ENCODE results near the gene DCLK2.

DCLK2 gene

DNA sequence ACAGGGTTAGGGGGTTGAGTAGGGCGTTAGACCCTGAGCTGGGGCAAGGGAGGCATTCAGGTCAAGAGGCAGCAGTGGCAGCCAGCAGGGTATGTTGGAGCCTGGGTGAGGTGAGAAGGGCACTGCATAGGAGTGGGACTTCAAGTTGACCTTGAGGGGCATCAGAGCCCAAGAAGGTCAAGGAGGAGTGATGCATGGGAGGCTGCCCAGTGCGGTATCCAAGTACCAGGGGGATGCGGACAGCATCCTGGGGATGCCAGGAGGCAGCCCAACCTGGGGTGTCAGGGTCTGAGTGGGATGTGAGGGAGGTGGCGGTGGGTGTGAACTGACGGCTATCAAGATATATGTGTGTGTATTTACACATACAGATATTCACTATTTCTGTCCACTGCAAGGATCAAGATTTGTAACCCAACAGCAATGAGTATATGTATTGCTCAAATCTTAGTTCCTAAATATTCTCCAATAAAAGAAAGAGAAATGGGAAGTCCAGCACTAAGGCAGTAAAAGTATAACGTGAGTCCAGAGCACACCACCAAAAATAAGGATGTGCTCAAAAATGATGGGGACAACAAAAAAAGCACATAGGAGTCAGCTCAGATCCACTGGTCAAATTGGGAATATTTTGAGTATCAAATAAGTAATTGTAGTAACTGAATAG lies 9.8 kb upstream of the DCLK2 start:
- in situ Hi-C loops (cut with MboI; ENCODE audit: low sequenced_read_pairs) = no loop called here

DNA sequence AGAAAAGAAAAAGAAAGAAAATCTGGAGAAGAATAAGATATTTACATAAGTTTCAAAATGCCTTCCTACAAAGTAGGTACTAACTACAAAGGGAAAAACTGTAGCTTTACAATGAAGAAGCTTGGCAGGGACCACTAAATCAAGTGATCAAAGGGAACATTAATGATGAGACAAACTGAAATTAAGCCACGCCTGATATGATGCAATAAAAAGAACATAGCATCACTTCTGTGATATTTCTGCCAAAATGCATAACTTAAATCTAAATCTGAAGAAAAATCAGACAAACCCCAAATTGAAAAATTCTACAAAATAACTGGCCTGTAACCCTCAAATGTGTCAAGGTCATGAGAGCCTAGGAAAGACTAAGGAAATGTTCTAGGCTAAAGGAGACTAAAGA lies 8.9 kb upstream of the DCLK2 start:
- in situ Hi-C loops (cut with MboI; ENCODE audit: low sequenced_read_pairs) = no loop called here

DNA sequence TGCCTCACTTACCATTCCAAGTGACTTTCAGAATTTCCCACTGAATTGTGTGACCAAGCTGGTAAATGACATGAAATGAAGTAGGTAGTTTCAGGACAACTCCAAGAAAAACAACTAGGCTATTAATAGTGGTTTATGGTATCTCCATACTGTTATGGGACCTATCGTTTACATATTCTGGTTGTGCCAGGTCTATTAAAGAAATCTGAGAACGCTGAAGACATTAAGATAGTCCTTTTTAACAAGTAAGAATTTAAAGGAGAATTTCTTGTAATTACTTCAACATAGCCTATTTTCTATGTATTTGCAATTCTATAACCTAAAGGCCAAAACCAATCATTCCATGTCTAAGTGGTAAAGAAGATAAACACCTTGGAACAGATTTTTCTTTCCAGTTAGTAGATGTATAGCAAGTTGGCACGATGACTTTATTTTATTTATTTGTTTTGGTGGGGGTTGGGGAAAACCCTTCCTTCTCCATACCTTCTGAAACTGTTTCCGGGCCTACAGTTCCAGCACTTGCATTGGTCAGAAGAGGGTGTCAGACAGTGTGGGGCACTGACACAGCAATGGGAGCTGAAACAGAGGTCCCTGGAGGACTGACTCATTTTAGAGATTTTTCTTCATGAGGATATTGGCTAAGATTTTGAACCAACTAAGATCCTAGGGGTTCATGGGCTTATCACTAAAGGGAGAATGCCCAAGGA lies 7.6 kb upstream of the DCLK2 start:
- in situ Hi-C loops (cut with MboI; ENCODE audit: low sequenced_read_pairs) = no loop called here

DNA sequence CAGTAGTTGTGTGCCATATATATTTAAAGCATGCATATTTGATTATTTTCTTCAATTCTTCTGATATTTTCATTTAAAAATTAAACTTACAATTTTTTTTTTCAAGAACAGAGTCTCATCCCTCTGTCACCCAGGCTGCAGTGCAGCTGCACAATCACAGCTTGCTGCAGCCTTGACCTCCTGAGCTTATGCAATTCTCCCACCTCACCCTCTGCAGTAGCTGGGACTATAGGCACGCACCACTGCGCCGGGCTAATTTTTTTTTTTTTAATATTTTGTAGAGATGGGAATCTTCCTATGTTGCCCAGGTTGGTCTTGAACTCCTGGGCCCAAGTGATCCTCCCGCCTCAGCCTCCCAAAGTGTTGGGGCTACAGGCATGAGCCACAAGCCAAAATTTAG lies 5.8 kb upstream of the DCLK2 start:
- in situ Hi-C loops (cut with MboI; ENCODE audit: low sequenced_read_pairs) = no loop called here

GRCh38 chr4:150072906-150073714 lies 5.1 kb upstream of the DCLK2 start:
- in situ Hi-C loops (cut with MboI; ENCODE audit: low sequenced_read_pairs) = no loop called here

GRCh38 chr4:150074064-150074463 lies 4.2 kb upstream of the DCLK2 start:
- in situ Hi-C loops (cut with MboI; ENCODE audit: low sequenced_read_pairs) = no loop called here

- in situ Hi-C loops (cut with MboI; ENCODE audit: low sequenced_read_pairs) = no loop called here
Observed at GRCh38 chr4:150078579-150079080, 385 bp downstream of the DCLK2 start.

- in situ Hi-C loops (cut with MboI; ENCODE audit: low sequenced_read_pairs) = no loop called here
Observed at GRCh38 chr4:150079081-150079581, 886 bp downstream of the DCLK2 start.

GRCh38 chr4:150080337-150080736 lies 2.1 kb downstream of the DCLK2 start:
- in situ Hi-C loops (cut with MboI; ENCODE audit: low sequenced_read_pairs) = no loop called here

- in situ Hi-C loops (cut with MboI; ENCODE audit: low sequenced_read_pairs) = no loop called here
Observed at GRCh38 chr4:150080875-150081274, 2.6 kb downstream of the DCLK2 start.

- in situ Hi-C loops (cut with MboI; ENCODE audit: low sequenced_read_pairs) = no loop called here
Observed at GRCh38 chr4:150082241-150082640, 4.0 kb downstream of the DCLK2 start.

DNA sequence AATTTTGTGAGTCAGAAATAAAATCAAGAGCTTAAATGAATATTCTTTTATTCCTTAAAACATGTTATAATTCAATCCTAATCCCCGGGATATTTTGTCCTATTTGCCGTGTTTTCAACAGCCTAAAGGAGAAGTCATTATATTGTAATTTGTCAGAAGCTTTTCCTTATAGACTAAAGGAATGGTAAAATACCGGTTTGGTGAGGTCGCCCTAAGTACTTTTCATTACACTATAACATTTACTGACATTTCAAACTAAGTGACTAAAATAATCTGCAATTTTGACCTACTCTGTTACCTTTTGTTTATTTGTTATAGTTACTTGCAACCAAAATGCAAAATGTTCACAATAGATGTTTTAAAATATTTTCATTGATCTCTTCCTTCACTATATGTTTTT lies 8.8 kb downstream of the DCLK2 start:
- in situ Hi-C loops (cut with MboI; ENCODE audit: low sequenced_read_pairs) = no loop called here

- in situ Hi-C loops (cut with MboI; ENCODE audit: low sequenced_read_pairs) = no loop called here
Observed at GRCh38 chr4:150089732-150090131, 11.5 kb downstream of the DCLK2 start.

DNA sequence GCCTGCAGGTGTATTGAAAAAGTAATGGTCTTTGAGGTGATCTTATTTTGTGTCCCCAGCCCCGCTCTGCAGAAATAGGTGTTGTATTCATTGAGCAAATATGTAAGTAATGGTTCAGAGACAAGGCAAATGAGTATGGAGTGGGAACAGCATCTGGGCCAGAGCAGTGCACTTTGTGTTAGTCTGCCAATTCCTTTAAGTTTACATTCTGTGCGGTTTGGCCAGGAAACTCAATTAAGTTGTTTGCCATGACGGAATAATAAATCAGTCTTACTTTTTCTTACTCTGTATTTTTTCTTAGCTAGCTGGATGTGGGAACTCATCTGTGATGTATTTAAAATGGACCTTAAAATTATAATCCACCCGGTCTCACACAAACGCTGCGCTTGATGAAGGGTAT lies 12.6 kb downstream of the DCLK2 start:
- in situ Hi-C loops (cut with MboI; ENCODE audit: low sequenced_read_pairs) = no loop called here

- in situ Hi-C loops (cut with MboI; ENCODE audit: low sequenced_read_pairs) = no loop called here
Observed at GRCh38 chr4:150094676-150095075, 16.4 kb downstream of the DCLK2 start.

- in situ Hi-C loops (cut with MboI; ENCODE audit: low sequenced_read_pairs) = no loop called here
Observed at GRCh38 chr4:150096625-150097024, 18.4 kb downstream of the DCLK2 start.

DNA sequence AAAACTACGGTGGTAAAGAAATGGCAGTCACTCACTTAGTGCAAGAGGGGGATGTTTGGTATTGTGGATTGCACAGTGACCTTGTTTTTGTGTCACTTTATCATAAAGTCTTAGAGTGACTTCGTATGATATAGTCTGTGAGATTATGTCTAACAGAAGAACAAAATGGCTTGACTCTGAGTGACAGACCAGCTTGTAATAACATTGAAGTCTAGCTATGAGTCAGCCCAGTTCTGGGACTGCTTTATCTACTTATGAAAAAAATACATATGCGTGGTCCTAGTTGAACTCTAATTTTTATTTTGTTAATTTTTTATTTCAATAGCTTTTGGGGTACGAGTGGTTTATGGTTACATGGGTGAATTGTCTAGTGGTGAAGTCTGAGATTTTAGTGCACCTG lies 20.0 kb downstream of the DCLK2 start:
- in situ Hi-C loops (cut with MboI; ENCODE audit: low sequenced_read_pairs) = no loop called here

DNA sequence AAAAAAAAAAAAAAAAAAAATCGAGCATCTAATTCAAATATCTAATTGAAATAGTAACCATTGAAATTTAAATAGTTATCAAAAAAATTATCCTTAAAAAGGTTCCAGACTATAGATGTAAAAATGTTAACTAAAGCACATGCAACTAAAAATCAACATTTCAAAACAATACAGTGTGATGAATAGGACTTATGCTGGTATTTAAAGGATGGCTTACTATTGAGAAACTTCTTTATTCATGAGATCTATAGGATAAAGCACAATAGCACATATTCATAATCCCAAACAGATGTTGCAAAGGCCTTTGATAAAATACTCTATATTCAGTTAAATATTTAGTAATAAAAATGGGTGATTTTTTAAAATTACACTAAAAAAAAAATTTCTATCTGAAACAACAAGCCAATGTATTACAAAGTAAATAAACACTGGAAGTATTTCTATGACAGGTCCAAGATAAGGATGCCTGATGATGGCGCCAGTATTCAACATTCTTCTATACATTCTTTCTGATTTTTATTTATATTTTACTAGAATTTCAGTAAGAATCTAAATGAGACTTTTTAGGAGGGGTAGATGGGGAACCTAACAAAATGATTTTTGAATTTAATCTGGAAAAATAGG lies 26.3 kb downstream of the DCLK2 start:
- in situ Hi-C loops (cut with MboI; ENCODE audit: low sequenced_read_pairs) = no loop called here

GRCh38 chr4:150106886-150107285 lies 28.6 kb downstream of the DCLK2 start:
- in situ Hi-C loops (cut with MboI; ENCODE audit: low sequenced_read_pairs) = no loop called here

DNA sequence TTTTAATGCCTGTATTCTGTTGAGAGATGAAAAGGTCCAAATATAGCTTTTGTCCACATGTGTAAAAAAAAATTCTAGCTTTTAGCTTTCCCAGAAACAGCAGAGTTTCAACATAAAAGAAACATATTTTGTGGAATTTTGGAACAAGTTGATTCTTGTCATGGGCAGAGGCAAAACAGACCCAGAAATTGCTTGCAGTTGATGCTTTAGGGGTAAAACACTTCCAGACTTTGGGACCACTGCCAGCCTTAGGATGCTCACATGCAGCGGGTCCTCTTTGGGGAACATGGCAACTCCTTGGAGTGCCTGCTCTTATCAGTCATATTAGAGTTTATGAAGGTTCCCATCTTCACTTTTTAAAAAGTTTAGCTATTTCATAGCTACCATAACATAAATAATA lies 30.4 kb downstream of the DCLK2 start:
- in situ Hi-C loops (cut with MboI; ENCODE audit: low sequenced_read_pairs) = no loop called here

DNA sequence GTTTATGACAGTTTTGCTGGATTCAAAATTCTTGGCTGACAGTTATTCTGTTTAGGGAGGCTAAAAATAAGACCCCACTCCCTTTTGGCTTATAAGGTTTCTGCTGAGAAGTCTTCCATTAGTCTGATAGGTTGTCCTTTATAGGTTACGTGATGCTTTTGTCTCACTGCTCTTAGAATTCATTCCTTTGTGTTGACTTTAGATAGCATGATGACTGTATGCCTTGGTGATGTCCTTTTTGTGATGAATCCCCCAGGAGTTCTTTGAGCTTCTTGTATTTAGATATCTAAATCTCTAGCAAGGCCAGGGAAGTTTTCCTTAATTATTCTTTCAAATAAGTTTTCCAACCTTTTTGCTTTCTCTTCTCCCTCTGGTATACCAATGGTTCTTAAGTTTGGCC lies 36.4 kb downstream of the DCLK2 start:
- in situ Hi-C loops (cut with MboI; ENCODE audit: low sequenced_read_pairs) = no loop called here

All from HL-60/S4 treated with phorbol 12-myristate 13-acetate at 8.2 ng/mL for 4 days and 3 days (cell line).